HG03571 (cell line): ENCODE data around the gene CLBA1.
"Not testable (repeated sequence)": the region's sequence is repeated elsewhere in the genome, so short reads cannot be mapped to it uniquely, and the experiment has no call there.

Source experiments
- ATAC-seq: cut with Tn5 transposase; IDR thresholded peaks from one replicate; pipeline ENCODE4 v1.9.1; 2021; ENCODE audit not compliant: unreplicated experiment

The CLBA1 gene

DNA sequence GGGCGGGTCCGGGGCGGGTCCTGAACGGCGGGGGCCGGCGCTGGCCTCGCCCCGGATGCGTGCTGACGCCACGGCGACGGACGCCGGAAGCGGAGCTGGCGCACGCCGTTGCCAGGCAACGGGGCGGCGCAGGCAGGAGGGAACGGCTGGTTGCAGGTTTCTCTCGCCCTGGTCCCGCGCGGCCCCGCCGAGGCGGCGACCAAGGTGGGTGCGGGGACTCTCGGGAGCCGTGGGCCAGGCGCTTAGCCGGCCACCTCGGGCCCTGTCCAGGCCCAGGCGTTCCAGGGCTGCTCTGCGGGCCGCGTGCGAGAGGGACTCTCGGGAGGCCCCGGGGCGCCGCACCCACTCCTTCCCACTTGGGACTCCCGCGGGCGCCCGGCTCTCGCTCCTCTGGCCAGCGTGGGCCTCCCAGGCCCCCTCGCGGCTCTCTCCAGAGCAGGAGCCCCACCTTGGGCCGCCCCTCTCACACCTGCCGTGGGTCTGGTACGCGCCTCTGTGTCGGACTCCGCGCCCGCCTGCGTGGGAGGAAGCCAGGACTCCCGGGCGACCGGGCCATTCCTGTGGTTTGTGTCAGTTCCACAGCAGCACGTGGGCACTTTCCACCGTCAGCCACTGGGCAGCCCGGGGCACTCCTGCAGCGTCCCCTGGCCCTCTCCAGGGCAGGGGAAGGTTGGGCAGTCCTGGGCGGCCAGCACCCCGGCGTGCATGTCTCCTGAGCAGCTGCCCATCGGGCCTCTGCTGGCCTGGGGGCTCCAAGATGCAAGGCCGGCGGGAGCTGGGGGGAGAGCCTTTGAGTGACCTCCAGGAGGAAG lies at the start of gene CLBA1:
Gene CLBA1 (plus strand): TSS at position 114 of the 812 bp plus-strand sequence. CDS start 644 bp downstream, at position 758.
- peak; percentile 79 for ATAC-seq

DNA sequence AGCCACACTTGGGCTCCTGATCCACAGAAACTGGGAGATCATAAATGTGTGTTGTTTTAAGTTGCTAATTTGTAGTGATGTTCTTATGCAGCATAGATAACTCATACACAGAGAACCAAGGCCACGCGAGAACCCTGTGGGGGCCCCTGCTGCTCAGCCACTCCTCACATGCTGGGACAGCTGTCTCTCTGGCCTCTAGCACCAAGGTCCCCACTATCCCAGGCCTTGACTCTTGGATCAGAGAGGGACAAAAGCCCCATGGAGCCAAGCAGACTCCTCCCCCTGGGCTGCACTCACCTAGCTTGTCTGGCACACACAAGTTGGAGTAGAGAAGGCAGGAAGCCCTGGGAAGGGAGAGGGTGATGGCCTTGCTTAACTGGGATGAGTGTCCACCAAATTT lies 49.6 kb upstream of the CLBA1 start:
- ATAC-seq, result no peak

DNA sequence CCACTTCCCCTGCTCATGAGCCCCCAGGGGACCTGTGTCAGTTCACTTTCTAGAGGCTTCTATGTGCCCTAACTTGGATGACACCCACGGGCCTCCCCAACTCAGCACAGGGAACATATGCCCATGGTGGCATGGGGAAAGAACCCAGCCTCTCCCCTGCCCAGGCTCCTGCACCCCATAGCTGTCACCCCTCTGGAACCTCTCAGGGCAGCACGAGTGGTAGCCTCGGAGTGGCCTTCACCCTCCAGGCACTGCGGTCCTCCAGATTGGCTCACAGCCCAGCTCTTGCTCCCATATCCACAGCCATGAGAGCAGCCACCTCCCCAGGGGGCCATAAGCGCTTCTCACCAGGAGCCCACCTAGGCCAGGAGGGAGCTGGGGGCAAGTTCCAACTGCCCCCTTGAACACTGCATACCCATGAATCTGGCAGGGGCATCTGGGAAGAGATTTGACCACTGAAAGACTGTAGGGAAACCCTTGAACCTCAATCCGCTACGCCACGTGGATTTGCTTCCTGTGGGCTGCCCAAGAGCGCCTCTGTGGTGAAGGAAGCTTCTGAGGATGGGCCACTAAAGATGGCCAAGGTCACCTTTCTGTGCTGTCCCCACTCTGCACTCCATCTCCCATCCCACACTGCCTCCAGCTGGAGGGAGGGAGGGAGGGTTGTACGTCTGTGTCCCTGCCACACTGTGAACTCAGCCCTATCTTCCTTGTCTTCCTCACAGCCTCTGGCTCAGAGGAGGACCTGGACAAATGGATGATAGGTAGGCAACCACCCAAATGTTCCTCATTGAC lies 49.0 kb upstream of the CLBA1 start:
- no peak for ATAC-seq

GRCh38 chr14:104937161-104937560 lies 48.4 kb upstream of the CLBA1 start:
- ATAC-seq, result no peak

DNA sequence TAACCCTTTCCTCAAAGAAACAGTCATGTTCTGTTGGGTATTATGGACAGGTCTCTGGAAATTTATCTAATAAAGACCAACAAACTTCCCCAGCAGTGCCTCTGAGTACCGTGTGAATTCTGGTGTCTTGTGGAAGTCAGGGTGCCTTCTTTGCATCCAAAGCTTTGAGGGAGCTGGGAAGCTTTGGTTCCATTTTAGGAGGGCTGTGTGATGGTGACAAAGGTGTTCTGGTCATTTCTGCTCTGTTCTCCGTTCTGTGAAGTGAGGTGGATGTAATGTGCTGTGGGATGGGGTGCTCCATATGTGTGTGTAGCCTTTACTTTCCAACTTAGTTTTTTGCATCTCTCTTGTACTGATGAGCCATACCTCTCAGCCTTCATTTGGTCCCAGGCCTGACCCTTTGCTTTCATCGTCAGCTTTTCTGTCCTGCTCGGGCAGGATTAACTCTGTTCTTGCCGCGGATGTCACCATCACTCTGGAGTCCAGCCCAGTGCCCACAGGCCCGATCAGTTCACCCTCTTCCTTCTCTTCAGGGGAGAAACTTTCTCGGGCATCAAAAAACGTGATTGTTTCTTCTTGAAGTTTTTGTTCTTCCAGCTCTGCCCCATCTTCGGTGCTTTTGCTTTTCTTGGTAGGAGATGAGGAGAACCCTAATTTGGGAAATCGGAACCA lies 47.8 kb upstream of the CLBA1 start:
- ATAC-seq, result no peak

- no peak for ATAC-seq
These were observed 47.2 kb upstream of the CLBA1 start for GRCh38 chr14:104938436-104938835.

GRCh38 chr14:104938960-104939359 lies 46.6 kb upstream of the CLBA1 start:
- no peak for ATAC-seq

- no peak for ATAC-seq
These were observed 45.8 kb upstream of the CLBA1 start for GRCh38 chr14:104939666-104940410.

- no peak for ATAC-seq
These were observed 45.0 kb upstream of the CLBA1 start for GRCh38 chr14:104940526-104941150.

DNA sequence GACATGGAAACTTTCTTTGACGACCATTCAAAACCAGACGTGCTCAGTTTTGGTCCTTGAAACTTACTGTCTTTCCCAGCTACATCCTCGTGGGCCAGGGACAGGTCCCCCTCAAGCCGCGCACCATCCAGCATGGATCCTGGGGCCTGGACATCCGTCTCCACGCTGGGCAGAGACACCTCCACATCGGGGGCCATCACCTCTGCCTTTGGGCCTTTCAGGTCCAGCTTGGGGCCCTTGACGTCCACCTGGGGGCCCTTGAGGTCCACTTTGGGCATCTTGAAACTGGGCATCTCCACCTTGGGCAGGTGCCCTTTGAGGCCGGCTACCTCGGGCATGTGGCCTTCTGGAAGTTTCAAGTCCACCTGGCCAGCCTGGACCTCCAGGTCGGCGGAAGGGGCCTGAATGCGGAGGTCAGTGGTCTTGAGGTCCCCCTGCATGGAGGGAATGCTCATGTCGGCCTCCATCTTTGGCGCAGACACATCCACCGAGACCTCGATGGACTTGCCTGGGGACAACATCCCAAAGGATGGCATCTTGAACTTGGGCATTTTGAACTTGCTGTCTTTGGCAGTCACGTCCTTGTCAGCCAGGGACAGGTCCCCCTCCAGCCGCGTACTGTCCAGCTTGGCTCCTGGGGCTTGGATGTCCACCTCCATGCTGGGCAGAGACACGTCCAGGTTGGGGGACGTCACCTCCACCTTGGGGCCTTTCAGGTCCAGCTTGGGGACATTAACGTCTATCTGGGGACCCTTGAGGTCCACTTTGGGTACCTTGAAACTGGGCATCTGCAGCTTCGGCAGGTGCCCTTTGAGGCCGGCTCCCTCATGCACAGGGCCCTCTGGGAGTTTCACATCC lies 43.9 kb upstream of the CLBA1 start:
- no peak for ATAC-seq

GRCh38 chr14:104942586-104942985 lies 43.0 kb upstream of the CLBA1 start:
- no peak for ATAC-seq

DNA sequence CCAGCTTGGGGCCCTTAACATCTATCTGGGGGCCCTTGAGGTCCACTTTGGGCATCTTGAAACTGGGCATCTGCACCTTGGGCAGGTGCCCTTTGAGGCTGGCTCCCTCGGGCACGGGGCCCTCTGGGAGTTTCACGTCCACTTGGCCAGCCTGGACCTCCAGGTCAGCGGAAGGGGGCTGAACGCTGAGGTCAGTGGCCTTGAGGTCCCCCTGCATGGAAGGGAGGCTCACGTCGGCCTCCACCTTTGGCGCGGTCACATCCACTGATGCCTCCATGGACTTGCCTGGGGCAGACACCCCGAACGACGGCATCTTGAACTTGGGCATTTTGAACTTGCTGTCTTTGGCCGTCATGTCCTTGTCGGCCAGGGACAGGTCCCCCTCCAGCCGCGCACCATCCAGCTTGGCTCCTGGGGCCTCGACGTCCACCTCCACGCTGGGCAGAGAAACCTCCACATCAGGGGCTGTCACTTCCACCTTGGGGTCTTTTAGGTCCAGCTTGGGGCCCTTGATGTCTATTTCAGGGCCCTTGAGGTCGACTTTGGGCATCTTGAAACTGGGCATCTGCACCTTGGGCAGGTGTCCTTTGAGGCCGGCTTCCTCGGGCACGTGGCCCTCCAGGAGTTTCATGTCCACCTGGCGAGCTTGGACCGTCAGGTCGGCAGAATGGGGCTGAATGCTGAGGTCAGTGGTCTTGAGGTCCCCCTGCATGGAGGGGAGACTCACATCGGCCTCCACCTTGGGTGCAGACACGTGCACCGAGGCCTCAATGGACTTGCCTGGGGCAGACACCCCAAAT lies 42.2 kb upstream of the CLBA1 start:
- not testable (repeated sequence) for ATAC-seq

DNA sequence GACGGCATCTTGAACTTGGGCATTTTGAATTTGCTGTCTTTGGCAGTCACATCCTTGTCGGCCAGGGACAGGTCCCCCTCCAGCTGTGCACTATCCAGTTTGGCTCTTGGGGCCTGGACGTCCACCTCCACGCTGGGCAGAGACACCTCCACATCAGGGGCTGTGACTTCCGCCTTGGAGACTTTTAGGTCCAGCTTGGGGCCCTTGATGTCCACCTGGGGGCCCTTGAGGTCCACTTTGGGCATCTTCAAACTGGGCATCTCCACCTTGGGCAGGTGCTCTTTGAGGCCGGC lies 41.6 kb upstream of the CLBA1 start:
- not testable (repeated sequence) for ATAC-seq

DNA sequence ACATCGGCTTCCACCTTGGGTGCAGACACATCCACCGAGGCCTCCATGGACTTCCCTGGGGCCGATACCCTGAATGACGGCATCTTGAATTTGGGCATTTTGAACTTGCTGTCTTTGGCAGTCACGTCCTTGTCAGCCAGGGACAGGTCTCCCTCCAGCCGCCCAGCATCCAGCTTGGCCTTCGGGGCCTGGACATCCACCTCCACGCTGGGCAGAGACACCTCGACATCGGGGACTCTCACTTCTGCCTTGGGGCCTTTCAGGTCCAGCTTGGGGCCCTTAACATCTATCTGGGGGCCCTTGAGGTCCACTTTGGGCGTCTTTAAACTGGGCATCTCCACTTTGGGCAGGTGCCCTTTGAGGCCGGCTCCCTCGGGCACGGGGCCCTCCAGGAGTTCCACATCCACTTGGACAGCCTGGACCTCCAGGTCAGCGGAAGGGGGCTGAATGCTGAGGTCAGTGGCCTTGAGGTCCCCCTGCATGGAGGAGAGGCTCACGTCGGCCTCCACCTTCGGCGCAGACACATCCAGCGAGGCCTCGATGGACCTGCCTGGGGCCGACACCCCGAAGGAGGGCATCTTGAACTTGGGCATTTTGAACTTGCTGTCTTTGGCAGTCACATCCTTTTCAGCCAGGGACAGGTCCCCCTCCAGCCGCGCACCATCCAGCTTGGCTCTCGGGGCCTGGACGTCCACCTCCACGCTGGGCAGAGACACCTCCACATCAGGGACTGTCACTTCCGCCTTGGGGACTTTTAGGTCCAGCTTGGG lies 41.0 kb upstream of the CLBA1 start:
- not testable (repeated sequence) for ATAC-seq

GRCh38 chr14:104945266-104945665 lies 40.3 kb upstream of the CLBA1 start:
- not testable (repeated sequence) for ATAC-seq

DNA sequence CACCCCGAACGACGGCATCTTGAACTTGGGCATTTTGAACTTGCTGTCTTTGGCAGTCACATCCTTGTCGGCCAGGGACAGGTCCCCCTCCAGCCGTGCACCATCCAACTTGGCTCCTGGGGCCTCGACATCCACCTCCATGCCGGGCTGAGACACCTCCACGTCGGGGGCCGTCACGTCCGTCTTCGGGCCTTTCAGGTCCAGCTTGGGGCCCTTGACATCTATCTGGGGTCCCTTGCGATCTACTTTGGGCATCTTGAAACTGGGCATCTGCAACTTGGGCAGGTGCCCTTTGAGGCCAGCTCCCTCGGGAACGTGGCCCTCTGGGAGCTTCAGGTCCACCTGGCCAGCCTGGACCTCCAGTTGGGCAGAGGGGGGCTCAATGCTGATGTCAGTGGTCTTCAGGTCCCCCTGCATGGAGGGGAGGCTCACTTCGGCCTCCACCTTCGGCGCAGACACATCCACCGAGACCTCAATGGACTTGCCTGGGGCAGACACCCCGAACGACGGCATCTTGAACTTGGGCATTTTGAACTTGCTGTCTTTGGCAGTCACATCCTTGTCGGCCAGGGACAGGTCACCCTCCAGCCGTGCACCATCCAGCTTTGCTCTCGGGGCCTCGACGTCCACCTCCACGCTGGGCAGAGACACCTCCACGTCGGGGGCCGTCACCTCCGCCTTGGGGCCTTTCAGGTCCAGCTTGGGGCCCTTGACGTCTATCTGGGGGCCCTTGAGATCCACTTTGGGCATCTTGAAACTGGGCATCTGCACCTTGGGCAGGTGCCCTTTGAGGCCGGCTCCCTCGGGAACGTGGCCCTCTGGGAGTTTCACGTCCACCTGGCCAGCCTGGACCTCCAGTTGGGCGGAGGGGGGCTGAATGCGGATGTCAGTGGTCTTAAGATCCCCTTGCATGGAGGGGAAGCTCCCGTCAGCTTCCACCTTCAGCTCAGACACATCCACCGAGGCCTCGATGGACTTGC lies 39.3 kb upstream of the CLBA1 start:
- not testable (repeated sequence) for ATAC-seq

- not testable (repeated sequence) for ATAC-seq
These were observed 38.4 kb upstream of the CLBA1 start for GRCh38 chr14:104947201-104947600.
